Panc1 (cell line): ENCODE data around the gene AMHR2. TPM values are rescaled to one million over a fixed set of nuclear protein-coding genes. Genes with fewer than 3 reads are reported as not detected.
"Not testable (repeated sequence)": the region's sequence is repeated elsewhere in the genome, so short reads cannot be mapped to it uniquely, and the experiment has no call there.

ENCODE experiments used
- ATAC-seq: fragments of 200-7000 bp; cut with Tn5 transposase; 2 replicates; pipeline ENCODE4 v1.9.1; 2020; ENCODE audit warnings: mild to moderate bottlenecking, moderate library complexity
- BruUV-seq: library from RNA; stranded (reverse); fragments of 400-500 nt; replicated peaks from 2 replicates; lab custom pipeline; 2021; lab: Mats Ljungman, UMichigan
- CTCF ChIA-PET: fragments of 300-600 bp; sonication (Branson Sonifier 250); formaldehyde crosslinking; loops from one replicate; lab custom pipeline; 2022; ENCODE audit warnings: antibody characterized with exemption; lab: Charles Lee
- POLR2A ChIA-PET: fragments of 300-600 bp; sonication (Branson Sonifier 250); formaldehyde crosslinking; loops from one replicate; lab custom pipeline; 2022; ENCODE audit warnings: antibody characterized with exemption; lab: Charles Lee
- DNase-seq: peaks from one replicate; pipeline ENCODE4 v3.0.0-alpha.2; 2010; ENCODE audit warnings: low read depth, low spot score
- H3K27ac ChIP-seq: 2 replicates; pipeline ENCODE4 v1.5.1; 2011; ENCODE audit warnings: mild to moderate bottlenecking, low read length, inconsistent platforms
- H3K27me3 ChIP-seq: fragments of 200-500 bp; sonication (Bioruptor generic); 2 replicates; pipeline ENCODE4 v1.6.0; 2014; ENCODE audit warnings: low read length, inconsistent platforms; ENCODE audit not compliant: control insufficient read depth, insufficient read depth
- H3K36me3 ChIP-seq: fragments of 200-500 bp; sonication (Bioruptor generic); 2 replicates; pipeline ENCODE4 v1.5.1; 2014; ENCODE audit warnings: inconsistent platforms, mild to moderate bottlenecking, low read length, moderate library complexity; ENCODE audit not compliant: control insufficient read depth, insufficient read depth
- H3K4me1 ChIP-seq: 2 replicates; pipeline ENCODE4 v1.5.1; 2011; ENCODE audit warnings: inconsistent platforms, mild to moderate bottlenecking, low read length, moderate library complexity; ENCODE audit not compliant: control insufficient read depth, insufficient read depth
- H3K4me3 ChIP-seq, 2 experiments: 2 replicates each; pipeline ENCODE4 v1.5.1; 2011 to 2012; ENCODE audit warnings: low read depth in 2 of 2, low read length in 2 of 2, mild to moderate bottlenecking in 2 of 2, inconsistent platforms in 1 of 2, moderate library complexity in 1 of 2
- H3K9me3 ChIP-seq: fragments of 200-500 bp; sonication (Bioruptor generic); 2 replicates; pipeline ENCODE4 v1.5.1; 2014; ENCODE audit warnings: low read depth, mild to moderate bottlenecking, inconsistent platforms, low read length, moderate library complexity; ENCODE audit not compliant: control insufficient read depth, insufficient read depth
- POLR2AphosphoS5 ChIP-seq: IDR thresholded peaks from 2 replicates; pipeline ENCODE4 v1.6.1; 2012; ENCODE audit warnings: mild to moderate bottlenecking, low read depth, low read length, moderate library complexity
- REST ChIP-seq, 2 experiments: IDR thresholded peaks; 2 replicates each; pipeline ENCODE4 v1.6.1; 2011 to 2012; ENCODE audit warnings: low read depth in 2 of 2, control low read depth in 1 of 2, low read length in 1 of 2, mild to moderate bottlenecking in 1 of 2, moderate library complexity in 1 of 2; ENCODE audit not compliant: insufficient read depth in 1 of 2
- SIN3A ChIP-seq: IDR thresholded peaks from 2 replicates; pipeline ENCODE4 v1.6.1; 2012; ENCODE audit warnings: low read depth, mild to moderate bottlenecking, low read length, moderate library complexity, borderline replicate concordance; ENCODE audit not compliant: insufficient read depth
- TCF7L2 ChIP-seq: IDR thresholded peaks from 2 replicates; pipeline ENCODE4 v1.6.1; 2011; ENCODE audit warnings: mild to moderate bottlenecking, low read depth, low read length, inconsistent platforms
- in situ Hi-C: cut with HindIII; loops from 2 replicates; pipeline ENCODE4 v1.10.0; 2016; ENCODE audit warnings: low sequenced_read_pairs, low pct_unique_long_range_greater_than_20kb
- intact Hi-C: fragments of 100-400 bp; cut with micrococcal nuclease; formaldehyde crosslinking; loops from one replicate; pipeline ENCODE4 v1.10.0; 2022; ENCODE audit not compliant: unreplicated experiment
- total RNA-seq: library from RNA; stranded (reverse); gene quantifications from one replicate; pipeline ENCODE4 v1.2.1, GENCODE V29; 2021; ENCODE audit not compliant: unreplicated experiment
- TF ChIP-seq, protein P1 (sequence below): fragments of 450-650 bp; IDR thresholded peaks from 2 replicates; pipeline ENCODE4 v1.5.1; 2017; ENCODE audit warnings: mild to moderate bottlenecking

AMHR2 gene
- total RNA-seq, 1 experiment from 2014 or later: 0.13 TPM

GRCh38 chr12:53443955-53444354, 20.3 kb downstream of the AMHR2 start:
- H3K27ac ChIP-seq: no peak overlapping the region
- H3K36me3 ChIP-seq: peaks cover 8% of the 10 kb centered on the region
- ChIA-PET POLR2A (no interaction called here), CTCF (interaction anchor here (0.7 kb wide), 2 partner anchors 15 to 193 kb away, joined by 5 to 6 read pairs; no protein-coding TSS in a partner anchor)
- in situ Hi-C loops (no loop called here), intact Hi-C loops (no loop called here)
- H3K4me1 ChIP-seq: peaks cover 7% of the 10 kb centered on the region
- DNase-seq: no peak
- H3K4me3 ChIP-seq: peak overlapping the region in 1 of 2 experiments; percentile 79; a peak in 2 of 4 replicates
- H3K27me3 ChIP-seq: no peaks in the 10 kb centered on the region
- H3K9me3 ChIP-seq: no peaks in the 10 kb centered on the region
- ATAC-seq: no peak
- TF ChIP-seq TCF7L2 (no peak), SIN3A (no peak), REST (IDR thresholded peaks at IDR 0.05; ENCODE audit: insufficient read depth in 1 of 2, low read depth in 2 of 2, low read length in 1 of 2) (no peak), POLR2AphosphoS5 (no peak; the same call in 1 of the 2 replicates)
- TF ChIP-seq, protein P1, sequence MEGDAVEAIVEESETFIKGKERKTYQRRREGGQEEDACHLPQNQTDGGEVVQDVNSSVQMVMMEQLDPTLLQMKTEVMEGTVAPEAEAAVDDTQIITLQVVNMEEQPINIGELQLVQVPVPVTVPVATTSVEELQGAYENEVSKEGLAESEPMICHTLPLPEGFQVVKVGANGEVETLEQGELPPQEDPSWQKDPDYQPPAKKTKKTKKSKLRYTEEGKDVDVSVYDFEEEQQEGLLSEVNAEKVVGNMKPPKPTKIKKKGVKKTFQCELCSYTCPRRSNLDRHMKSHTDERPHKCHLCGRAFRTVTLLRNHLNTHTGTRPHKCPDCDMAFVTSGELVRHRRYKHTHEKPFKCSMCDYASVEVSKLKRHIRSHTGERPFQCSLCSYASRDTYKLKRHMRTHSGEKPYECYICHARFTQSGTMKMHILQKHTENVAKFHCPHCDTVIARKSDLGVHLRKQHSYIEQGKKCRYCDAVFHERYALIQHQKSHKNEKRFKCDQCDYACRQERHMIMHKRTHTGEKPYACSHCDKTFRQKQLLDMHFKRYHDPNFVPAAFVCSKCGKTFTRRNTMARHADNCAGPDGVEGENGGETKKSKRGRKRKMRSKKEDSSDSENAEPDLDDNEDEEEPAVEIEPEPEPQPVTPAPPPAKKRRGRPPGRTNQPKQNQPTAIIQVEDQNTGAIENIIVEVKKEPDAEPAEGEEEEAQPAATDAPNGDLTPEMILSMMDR: no peak
- no TSS peak for BruUV-seq

DNA sequence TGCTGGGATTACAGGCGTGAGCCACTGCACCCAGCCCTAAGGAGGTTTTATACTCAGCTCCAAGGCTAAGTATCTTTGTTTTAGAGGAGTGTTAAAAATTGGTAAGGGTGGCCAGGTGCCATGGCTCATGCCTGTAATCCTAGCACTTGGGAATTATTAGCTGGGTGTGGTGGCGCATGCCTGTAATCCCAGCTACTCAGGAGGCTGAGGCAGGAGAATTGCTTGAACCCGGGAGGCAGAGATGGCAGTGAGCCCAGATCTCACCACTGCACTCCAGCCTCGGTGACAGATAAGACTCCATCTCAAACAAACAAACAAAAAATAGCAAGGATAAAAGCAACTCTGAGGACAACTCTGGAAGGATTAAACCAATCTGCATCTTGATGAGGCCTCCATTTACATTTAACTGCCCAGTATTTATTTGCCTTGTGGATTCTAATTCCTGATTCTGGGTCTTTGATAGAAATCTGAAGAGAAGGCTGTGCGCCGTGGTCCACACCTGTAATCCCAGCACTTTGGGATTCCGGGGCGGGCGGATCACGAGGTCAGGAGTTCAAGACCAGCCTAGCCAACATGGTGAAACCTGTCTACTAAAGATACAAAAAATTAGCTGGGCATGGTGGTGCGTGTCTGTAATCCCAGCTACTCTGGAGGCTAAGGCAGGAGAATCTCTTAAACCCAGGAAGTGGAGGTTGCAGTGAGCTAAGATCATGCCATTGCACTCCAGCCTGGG, 21.1 kb downstream of the AMHR2 start:
- CTCF ChIA-PET: interaction anchor here (0.7 kb wide), 3 partner anchors 14 to 192 kb away, joined by 3 to 6 read pairs (median 5); no protein-coding TSS in a partner anchor
- in situ Hi-C loops: not testable (repeated sequence)

GRCh38 chr12:53450936-53451335, 27.3 kb downstream of the AMHR2 start:
- TF ChIP-seq POLR2AphosphoS5 (no peak), SIN3A (no peak), REST (IDR thresholded peaks at IDR 0.05; ENCODE audit: insufficient read depth in 1 of 2, low read depth in 2 of 2, low read length in 1 of 2) (no peak), TCF7L2 (no peak)
- TF ChIP-seq, protein P1: no peak
- CTCF ChIA-PET: interaction anchor here (0.6 to 0.7 kb wide), 2 partner anchors 40 to 50 kb away, joined by 3 to 5 read pairs; partner anchors contain the start of gene TARBP2
- Histone ChIP-seq H3K36me3 (peaks cover 34% of the 10 kb centered on the region), H3K27ac (no peak overlapping the region), H3K4me1 (peaks cover 22% of the 10 kb centered on the region), H3K4me3 (no peak overlapping the region), H3K9me3 (no peaks in the 10 kb centered on the region), H3K27me3 (no peaks in the 10 kb centered on the region)
- BruUV-seq: no TSS peak
- POLR2A ChIA-PET: no interaction called here
- DNase-seq (no peak), ATAC-seq (no peak)
- intact Hi-C loops: no loop called here
- in situ Hi-C loops: no loop called here

More for the DNA sequence above, 21.1 kb downstream of the AMHR2 start:
- DNase-seq, H3K4me1 ChIP-seq, ATAC-seq, H3K9me3 ChIP-seq, H3K27ac ChIP-seq, intact Hi-C loops, H3K27me3 ChIP-seq, BruUV-seq, H3K36me3 ChIP-seq: not testable (repeated sequence)
- POLR2A ChIA-PET: interaction anchor here (0.6 kb wide), 2 partner anchors 163 to 534 kb away, joined by 4 to 5 read pairs; no protein-coding TSS in a partner anchor
- H3K4me3 ChIP-seq: peak overlapping the region in 1 of 2 experiments; percentile 23; a peak in 1 of 4 replicates
